Measurements from ENCODE around the gene LMX1A.

LMX1A gene

DNA sequence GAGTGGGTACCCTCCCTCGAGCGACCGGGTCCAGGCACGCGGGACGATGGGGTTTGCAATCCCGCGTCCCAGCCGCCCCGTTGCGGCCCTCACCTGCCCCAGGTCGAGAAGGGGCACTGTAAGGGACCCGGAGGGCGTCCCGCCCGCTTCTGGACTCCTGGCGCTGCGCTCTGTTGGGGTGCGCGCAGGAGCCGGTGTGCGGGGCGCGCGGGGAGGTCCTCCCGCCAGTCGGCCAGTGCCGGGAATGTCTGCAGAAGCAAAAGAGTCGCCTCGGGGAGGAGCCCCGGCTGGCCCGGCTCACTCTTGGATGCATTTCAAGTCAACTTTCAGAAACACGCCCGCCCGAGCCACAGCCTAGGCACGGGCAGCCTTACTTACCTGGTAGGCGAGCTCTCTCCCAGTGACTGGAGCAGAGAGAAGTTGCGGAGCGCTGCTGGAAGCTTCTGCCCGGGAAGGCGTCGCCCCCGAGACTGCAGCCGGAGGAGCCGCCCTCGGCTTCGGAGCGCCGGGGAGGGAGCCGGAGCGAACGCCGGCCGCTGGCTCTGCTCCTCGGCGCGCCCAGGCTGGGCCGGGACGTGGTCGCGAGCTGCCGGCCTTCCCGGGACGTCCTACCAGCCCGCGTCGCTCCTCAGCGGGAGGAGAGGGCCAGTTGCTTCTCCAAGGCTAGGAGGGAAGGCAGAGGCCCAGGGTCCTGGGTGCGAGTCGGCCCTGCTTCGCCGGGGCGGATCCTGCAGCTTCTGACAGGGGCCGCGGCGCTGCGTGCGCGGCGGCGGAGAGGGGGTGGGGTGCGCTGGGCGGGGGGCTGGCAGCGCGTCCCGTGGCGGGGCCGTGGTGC lies at the start of gene LMX1A:
Gene LMX1A, minus strand, starts transcription at position 739 of the 835 bp plus-strand sequence. CDS start 1,156 bp downstream, outside the sequence.
- DNase-seq (ENCODE audit: insufficient read length, low spot score): no peak

DNA sequence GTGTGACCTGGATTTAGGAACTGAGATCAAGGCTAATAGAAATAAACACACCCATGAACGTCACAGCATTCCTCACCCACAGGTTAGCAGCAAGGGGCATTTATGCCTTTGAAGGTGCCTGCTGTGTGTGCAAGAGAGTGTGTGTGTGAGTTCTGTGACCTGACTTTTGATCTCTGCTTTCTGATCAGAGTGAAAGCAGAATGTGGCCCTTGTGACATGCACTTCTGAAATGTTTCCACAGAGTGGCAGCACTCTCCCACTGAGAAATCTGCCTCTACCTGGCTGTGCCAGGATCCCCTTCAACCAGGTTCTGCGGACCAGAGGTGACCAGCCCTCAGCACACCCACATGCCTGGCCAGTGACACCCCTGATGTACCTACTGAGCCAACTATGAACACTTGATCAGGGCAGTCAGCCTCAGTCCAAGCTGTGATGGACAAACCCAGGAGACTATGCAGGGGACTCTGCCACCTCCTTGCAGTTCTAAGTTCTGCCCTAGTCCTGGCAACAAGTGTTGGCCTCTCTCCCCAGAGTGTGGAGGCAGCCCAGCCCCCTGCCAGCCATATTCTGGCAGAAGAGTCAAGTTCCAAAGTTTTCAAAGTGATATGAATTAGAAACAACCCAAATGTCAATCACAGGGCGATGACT lies 47.4 kb upstream of the LMX1A start:
- DNase-seq (ENCODE audit: insufficient read length, low spot score) (peak; percentile 14), FAIRE-seq (peak; percentile 47)

More for the DNA sequence above, at the start of gene LMX1A:
- no peak for FAIRE-seq

DNA sequence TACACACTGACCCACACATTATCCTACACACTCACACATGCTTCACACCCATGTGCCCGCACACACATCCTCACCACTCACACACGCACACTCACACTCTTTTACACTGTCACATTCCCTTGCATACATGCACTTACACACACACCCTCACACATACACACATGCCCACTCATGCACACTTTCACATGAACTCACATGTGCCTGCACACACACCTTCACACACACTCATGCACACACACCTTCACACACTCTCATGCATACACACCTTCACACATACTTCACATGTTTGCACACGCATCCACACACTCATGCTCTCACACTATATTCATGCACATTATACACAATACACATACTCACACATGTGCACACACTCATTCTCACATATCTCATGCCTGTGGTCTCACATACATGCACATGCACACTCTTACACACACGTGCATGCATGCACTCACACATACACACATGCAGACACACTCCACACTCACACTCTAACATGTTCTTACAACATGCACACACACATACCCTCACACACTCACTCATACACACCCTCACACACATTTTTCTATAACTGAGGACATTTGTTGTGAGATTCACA lies 46.1 kb upstream of the LMX1A start:
- DNase-seq (ENCODE audit: insufficient read length, low spot score) (no peak), FAIRE-seq (no peak)

DNA sequence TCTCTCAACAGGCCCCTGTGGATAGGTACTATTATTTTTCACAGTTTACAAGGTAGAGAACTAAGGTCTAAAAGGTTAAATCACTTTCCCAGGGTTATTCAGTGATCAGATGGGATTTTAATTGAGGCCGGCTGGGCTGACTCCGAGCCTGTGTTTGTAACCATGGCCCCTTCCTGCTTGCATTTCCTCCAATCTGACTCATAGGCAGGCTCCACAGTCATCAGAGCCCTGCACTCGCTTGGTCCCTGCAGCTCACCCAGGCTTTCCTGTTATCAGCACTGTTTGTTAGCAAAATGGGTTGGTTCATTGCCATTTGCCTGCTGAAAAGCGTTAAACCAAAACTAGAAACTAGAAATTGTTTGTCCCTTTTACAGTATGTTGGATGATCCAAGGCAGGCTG lies 41.4 kb upstream of the LMX1A start:
- DNase-seq (ENCODE audit: insufficient read length, low spot score) (no peak), FAIRE-seq (no peak)

DNA sequence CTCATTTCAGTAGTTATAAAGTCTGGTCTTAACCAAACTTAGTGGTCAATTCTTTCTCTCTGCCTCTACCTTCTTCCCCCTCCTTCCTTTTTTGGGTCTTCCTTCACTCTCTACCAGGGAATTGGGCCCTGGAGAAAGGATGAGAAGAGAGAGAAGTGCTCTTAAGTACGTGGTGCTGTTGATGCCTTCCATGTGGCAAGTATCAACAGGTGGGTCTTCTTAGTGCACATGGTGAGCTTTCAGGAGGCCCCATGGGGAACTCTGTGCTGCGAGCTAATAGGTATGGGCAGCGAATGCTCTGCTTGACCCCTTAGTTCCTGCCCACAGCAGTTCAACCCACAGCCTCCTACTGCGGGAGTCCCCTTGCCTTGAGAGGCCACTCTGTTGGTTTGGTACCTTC lies 39.4 kb upstream of the LMX1A start:
- FAIRE-seq (no peak), DNase-seq (ENCODE audit: insufficient read length, low spot score) (no peak)

DNA sequence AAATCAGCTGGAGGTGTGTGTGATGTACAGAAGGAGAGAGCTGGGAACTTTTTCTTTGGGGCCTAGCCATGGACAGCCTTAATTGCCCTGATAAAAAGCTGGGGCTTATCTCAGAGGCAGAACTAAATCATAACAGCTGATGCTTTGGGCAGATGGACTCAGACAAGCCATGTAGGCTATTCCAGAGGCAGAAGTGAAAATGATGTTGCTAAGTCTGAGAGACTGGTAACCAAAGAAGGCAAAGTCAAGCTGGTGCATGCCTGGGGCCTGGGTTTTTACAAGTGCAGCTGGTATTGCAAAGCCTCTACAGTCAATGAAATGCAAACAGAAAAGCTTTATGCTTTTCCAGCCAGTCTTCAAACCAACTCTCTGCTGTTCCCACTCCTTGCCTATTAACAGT lies 39.0 kb upstream of the LMX1A start:
- no peak for FAIRE-seq

DNA sequence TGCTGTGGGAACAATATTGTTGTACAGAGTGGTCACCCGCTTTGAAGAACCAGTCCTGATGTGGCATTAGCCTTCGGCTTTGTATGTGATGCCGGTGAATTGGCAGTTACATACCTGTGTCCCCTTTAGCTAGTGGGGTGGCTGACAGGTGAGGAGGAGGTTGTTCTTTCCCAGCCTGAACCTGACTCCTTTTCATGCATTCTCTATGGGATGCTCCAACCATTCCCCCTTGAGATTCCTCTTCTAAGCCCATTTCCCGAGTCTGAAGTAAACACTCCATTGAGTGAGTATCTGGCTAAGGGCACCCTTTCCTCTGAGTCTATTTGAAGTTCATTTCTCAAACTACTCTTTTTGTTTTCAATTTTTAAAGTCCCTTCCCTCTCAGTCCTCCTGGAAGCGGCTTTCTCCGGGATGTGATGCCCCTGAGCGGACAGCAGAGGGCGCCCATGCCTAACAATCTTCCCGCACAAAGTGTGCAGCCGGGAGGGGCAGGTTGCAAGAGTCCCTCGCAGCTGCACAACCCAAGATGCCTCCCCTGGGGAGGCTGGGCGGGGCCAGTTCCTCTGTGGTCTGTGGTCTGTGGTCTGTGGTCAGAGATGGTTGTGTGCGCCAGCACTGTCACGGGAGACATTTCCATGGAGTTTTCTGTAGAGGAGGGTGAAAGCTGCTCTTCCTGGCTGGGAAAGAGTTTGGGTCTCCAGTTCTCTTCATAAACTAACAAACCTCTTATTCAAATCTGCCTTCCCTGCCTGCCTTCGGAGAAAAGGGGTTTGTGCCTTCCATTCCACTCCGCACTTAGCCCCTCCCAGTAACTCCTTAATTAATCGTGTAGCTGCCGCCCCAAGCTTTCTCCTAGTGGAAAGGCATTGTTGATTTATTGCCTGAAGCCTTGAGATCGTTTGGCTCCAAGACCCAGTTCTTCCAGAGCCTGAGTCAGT lies 36.4 kb upstream of the LMX1A start:
- DNase-seq (ENCODE audit: insufficient read length, low spot score): peak; percentile 87
- peak; percentile 95 for FAIRE-seq

More for the DNA sequence above, 39.0 kb upstream of the LMX1A start:
- DNase-seq (ENCODE audit: insufficient read length, low spot score): no peak

DNA sequence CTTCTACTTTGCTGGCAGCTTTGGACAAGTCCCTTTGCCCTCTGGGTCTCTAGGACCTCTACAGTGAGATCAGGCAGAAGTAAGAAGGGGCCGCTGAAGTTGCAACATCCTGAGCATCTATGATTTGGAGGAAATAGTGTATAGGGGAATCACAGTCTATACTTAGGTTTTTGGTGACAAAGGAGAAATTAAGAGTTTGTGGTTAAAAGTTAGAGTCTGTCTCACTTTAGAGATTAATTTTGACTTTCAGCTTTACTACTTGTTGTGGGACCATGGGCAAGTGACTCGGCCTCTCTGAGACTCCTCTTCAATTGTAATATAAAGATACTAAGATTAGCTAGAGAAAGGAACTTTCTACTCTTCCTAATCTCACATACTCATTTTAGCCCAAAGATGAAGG lies 33.1 kb upstream of the LMX1A start:
- no peak for FAIRE-seq
- no peak for DNase-seq (ENCODE audit: insufficient read length, low spot score)

DNA sequence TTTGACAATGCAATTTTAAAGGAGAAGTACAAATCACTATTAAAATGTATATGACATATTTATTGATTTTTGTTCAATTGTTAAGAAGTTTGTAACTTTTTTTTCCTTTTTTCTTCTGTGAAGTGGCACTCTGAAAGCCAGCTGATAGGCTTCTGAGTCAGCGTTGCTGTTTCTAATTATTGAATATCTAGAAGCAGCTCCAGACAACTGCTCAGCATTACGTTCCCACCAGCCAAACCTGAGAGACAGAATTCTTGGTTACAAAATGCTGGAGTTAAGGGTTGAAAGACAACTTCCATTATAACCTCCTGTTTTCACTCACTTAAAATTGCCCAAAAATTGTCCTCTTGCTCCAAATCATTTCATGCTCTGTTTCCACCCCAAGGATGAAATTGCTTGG lies 31.4 kb upstream of the LMX1A start:
- FAIRE-seq (no peak), DNase-seq (ENCODE audit: insufficient read length, low spot score) (no peak)

DNA sequence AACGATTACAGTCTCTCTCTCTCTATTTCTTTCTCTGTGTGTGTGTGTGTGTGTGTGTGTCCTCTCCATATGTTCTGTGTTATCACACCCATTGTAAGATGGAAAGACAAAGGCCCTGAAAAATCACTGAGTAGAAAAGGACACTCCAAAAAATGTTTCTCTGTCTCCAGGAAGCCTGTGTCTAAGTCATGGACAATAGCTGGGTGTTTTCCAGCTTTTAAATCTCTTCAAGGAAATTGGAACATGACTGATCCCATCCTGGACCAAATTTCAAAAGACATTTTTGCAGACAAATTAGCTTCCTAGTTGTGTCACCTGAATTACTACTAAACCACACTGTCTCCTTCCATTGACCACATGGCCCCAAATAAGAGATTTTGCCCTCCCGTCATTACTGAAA lies 31.0 kb upstream of the LMX1A start:
- FAIRE-seq (no peak), DNase-seq (ENCODE audit: insufficient read length, low spot score) (no peak)

DNA sequence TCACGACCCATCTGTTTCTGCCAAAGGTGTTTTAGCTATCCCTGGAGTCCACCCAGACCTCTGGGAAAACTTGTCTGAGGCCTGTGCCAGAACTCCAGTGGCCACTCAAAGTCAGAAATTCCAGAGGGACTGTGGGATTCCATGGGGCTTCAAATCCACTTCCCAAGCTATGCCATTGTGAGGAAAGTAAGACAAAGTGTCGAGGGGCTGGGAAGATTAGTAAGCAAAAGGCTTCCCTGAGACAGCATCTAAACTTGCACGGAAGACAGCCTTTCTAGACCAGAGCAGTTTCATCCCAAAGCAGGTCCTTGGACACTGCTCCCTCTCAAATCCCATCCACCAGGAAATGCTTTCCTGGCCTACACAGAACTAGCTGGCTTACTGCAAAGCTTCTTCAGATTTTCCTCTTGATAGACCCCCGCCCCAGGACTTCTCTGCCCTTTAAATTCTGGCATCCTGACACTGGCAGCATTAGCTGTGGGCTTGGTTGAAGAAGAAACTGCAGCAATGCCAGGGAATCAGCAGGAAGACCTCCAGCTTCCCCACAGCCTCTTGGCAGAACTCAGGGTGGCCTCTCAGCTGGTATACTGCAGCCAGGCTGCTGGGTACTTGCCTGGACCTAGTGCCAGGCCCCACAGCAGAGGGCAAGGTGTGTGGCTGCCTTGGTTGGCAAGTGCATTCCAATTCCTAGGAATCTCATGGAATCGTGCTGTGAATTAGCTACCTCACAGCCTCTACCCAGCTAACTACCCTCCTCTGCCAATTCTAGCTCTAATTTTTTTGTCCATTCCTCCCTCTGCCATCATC lies 27.3 kb upstream of the LMX1A start:
- DNase-seq (ENCODE audit: insufficient read length, low spot score): no peak
- FAIRE-seq: no peak

DNA sequence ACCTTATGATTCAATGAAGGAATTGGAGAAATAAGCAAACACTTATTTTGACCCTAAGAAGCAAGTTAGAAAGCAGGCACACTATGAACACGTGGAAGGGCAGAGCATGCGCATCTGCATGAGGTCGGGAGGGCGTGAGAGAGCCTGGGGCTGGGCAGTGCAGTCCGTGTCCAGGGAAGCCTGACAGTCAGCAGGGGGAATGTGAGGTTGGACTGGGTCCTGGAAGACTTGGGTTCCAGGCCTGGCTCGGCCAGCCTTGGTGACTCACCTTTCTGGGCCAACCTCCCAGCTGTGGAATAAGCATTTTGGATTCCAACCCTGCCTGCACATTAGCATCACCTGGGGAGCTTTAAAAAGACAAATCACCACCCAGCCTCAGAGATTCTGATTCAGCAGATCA lies 26.6 kb upstream of the LMX1A start:
- no peak for DNase-seq (ENCODE audit: insufficient read length, low spot score)
- no peak for FAIRE-seq

DNA sequence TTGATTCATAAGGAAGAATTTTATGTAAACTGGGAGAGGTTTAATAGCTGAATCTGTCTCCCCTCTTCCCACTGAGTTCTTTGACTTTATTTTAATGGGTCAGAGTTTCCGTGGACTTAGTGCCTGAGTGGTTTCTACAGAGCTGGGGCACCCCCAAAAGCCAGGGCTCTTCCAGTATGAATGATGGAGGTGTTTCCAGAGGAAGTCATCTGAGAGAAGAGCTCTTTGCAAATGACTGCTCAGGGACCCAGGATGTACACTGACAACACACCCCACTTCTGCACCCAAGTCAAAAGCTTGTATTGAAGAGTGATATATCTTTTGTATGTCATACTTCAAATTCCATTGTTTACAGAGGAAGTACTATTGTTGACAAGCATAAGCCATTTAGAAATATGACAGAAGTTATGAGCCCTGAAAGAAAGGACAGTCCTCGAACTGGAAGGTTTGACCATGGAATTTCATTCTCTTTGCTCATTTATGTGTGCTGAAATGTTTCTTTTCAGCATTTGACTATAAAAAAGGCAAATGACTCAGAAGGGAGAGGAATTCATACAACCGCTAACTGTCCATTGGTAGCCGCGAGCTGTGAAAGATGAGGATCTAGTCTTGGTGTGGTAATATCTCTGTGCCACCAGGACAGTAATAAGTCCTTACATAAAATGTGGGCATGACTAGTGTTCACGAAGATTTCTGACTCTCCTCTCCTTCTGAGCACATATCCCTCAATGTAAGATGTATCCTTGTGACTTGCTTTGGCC lies 25.4 kb upstream of the LMX1A start:
- FAIRE-seq (no peak), DNase-seq (ENCODE audit: insufficient read length, low spot score) (no peak)

DNA sequence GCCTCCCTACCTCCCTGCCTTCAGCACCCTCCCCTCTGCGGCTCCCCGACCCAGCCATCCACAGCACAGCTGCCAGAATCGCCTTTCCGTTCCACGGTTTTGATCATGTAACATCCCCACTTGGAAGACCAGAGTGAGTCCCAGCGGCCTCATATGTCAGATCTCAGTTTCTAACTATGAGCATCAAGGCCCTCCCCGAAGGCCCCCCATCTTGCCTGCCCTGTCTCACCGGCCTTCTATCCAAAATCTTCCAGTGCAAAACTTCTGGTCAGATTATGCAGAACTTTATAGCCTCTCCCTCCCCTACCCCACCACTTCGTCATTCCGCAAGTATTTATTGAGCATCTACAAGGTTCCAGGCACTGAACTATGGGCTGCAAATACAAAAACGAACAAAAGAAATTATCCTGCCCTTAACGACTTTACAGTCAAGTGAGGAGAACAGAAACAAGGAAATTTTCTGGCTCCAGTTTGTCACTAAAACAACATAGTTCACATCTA lies 20.3 kb upstream of the LMX1A start:
- FAIRE-seq (peak; percentile 11), DNase-seq (ENCODE audit: insufficient read length, low spot score) (no peak)

DNA sequence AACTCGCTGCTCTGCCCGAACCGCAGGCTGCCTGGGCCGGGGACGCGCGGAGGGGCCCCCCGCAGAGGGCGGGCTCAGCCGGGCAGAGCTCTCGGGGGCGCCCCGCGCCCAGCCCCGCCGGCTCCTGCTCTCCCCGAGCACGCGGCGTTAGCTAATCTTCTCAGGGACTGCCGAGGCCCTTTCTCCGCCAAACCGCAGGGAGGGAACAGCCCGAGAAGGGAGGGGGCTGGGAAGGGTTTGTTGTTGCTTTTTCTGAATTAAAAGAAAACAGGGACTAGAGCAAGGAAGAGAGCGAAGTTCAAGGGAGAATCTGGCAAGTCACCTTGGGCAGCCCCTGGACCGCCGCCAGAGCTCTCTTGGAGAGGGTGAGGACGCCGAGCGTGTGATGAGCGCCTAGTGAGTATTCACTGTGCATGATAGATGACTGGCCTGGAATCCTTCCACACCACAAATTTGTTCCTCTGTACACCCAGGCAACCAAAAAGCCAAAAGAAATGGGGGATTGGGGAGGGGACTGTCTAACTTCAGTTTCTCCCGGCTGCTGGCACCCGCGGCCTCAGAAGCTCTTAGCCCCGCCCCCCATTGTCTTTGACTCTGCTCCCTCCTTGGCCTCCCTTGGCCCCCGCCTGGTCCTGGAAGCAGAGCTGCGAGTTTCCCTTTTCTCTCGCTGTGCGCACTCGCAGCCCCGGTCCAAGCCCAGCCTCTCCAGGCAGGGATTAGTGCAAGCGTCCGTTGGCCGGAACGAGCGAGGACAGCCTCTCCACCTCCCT lies 19.7 kb upstream of the LMX1A start:
- no peak for DNase-seq (ENCODE audit: insufficient read length, low spot score)

DNA sequence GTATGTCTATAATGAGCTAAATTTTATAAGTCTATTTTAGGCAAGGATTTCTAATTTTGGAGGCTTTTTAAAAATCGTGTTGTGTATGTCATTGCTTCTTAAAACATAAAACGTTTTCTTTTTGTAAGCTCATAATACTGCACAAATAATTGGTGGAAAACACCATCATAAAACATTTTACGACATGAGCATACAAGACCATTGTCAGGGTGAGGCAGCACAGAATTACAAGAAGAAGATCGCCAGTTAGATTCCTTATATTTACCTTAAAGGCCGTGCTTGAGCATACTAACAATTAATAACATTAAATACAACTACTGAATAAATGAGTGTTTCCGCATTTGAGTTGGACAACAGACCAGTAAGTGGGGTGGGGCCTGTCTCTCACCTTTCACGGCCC lies 19.1 kb upstream of the LMX1A start:
- FAIRE-seq (no peak), DNase-seq (ENCODE audit: insufficient read length, low spot score) (no peak)

More for the DNA sequence above, 19.7 kb upstream of the LMX1A start:
- no peak for FAIRE-seq

DNA sequence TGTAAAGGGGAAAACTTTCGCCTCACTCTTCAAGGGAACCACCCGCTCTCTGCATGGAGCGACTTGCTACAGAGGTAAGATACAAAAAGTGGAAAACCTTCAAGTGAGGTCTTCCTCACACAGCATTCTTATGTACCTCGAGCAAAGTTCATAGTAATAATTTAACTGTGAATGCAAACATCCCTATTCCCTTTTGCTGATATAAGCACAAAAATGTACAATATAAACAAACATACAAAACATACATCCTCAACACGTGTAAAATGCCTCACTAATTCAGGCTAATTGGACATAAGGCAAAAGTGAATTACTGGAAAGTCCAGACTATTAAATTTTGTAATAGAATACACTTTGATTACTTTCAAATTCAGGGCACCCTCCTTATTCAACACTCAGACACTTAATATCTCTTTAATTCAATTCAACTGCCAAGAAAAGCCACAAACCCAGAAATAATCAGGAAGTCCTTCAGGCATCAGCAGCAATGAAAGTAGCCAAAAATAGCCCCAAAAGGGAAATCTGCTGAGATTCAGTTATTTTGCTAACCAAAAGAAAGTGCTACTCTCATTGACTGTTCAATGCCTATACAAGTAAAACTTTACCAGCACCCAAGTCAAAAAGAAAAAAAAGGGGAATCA lies 15.2 kb upstream of the LMX1A start:
- DNase-seq (ENCODE audit: insufficient read length, low spot score) (no peak), FAIRE-seq (no peak)

All from GM19239 (cell line).